Neutrophil (primary cell): Measurements from ENCODE around the gene LRRC74B.

Experiments
- H3K27ac ChIP-seq: fragments of 200-600 bp; sonication (generic); 2 replicates; pipeline ENCODE4 v1.5.1; 2016; ENCODE audit warnings: mild to moderate bottlenecking, moderate library complexity
- H3K27me3 ChIP-seq: fragments of 200-600 bp; sonication (generic); 2 replicates; pipeline ENCODE4 v1.6.0; 2016; ENCODE audit warnings: mild to moderate bottlenecking
- H3K36me3 ChIP-seq: fragments of 200-600 bp; sonication (generic); 2 replicates; pipeline ENCODE4 v1.5.1; 2017
- H3K4me1 ChIP-seq, 2 experiments: fragments of 200-600 bp in 1 of 2; sonication (generic) in 1 of 2; 1 replicate in 1 of 2; 2 replicates in 1 of 2; pipeline versions ENCODE4 v1.5.1 to v1.6.1; 2013 to 2016; ENCODE audit warnings: low read depth in 1 of 2, low read length in 1 of 2, mild to moderate bottlenecking in 1 of 2, moderate library complexity in 1 of 2; ENCODE audit not compliant: control insufficient read depth in 1 of 2, insufficient read depth in 1 of 2
- H3K4me3 ChIP-seq, 2 experiments: fragments of 200-600 bp in 1 of 2; sonication (generic) in 1 of 2; 1 replicate in 1 of 2; 2 replicates in 1 of 2; pipeline ENCODE4 v1.5.1; 2013 to 2016; ENCODE audit warnings: low read depth in 1 of 2, low read length in 1 of 2, mild to moderate bottlenecking in 1 of 2, moderate library complexity in 1 of 2
- H3K9me3 ChIP-seq: fragments of 200-600 bp; sonication (generic); 2 replicates; pipeline ENCODE4 v1.5.1; 2016
- TF ChIP-seq, protein P1 (sequence below): fragments of 200-600 bp; sonication (generic); IDR thresholded peaks from 2 replicates; pipeline ENCODE4 v1.5.1; 2016; ENCODE audit warnings: antibody characterized with exemption

The LRRC74B gene

DNA sequence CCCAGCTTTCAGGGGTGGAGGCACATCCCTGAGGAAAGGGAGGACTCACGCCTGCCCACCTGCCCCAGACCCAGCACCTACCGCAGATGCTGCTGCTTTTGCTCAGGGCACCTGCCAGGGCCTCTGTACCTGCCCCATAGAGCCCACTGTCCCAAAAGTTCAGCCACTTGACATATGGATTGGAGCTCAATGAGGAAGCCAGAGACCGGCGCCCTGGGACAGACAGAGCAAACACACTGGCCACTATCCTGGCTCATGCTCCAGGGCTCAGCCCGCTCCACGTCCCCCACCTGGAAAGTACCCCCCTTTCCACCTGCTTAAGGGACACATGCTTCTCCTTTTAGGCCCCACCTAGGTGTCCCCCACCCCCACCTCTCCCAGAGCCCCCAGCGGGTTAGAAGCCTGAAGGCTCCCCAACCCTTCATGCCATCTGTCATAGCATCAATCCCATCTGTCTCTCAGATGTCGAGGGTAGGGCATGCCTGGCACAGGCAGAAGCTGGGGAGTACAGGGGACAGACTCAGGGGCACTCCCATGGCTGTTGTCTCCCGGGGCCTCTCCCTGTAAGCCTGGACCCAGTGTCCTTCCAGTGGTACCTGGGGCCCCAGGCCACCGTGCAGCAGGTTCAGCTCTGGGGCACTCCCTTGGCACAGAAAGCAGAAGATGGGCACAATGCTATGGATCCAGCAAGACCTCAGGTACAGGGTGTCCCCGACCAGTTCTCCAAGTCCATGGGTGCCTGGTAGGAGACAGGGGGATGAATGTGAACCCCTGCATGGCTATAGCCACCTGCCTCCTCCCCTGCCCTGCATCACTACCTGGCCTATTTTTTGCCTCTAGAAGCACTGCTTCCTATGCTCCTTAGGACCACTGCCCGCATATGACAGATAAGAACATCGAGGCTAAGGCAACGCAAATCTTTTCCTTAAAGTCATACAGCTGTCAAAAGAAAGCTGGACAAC, 33.0 kb upstream of the LRRC74B start:
- Histone ChIP-seq H3K9me3 (no peaks in the 10 kb centered on the region), H3K36me3 (no peaks in the 10 kb centered on the region), H3K27ac (no peak overlapping the region), H3K4me1 (peaks cover 11 to 13% of the 10 kb centered on the region in 2 experiments), H3K4me3 (no peak overlapping the region), H3K27me3 (peaks cover 56% of the 10 kb centered on the region)
- TF ChIP-seq, protein P1, sequence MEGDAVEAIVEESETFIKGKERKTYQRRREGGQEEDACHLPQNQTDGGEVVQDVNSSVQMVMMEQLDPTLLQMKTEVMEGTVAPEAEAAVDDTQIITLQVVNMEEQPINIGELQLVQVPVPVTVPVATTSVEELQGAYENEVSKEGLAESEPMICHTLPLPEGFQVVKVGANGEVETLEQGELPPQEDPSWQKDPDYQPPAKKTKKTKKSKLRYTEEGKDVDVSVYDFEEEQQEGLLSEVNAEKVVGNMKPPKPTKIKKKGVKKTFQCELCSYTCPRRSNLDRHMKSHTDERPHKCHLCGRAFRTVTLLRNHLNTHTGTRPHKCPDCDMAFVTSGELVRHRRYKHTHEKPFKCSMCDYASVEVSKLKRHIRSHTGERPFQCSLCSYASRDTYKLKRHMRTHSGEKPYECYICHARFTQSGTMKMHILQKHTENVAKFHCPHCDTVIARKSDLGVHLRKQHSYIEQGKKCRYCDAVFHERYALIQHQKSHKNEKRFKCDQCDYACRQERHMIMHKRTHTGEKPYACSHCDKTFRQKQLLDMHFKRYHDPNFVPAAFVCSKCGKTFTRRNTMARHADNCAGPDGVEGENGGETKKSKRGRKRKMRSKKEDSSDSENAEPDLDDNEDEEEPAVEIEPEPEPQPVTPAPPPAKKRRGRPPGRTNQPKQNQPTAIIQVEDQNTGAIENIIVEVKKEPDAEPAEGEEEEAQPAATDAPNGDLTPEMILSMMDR, result no peak

DNA sequence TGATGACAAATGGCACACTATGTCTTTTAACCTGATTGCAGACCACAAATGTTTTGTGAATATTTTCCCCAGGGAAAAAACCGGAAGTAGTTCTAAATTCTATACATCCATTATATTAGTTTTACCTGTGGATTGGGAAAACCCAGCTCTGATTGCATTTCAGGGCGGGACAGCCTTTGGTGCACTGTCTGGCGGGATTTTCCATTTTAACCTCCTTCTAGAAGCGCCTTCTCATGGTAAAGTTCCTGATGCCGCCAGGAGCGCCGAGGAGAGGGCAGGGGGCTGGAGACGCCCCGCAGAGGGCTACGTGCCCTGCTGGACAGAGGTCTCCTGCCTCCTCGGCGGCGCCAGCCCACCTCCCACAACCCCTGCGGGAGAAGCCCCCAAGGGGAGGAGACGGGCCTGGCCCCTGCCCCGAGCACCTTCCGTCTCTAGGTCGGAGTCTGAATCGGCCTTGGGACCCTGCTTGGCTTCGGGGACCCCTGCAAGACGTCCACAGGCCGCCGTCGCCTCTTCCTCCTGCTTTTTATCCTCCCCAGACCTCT, 32.0 kb upstream of the LRRC74B start:
- Histone ChIP-seq H3K4me3 (peak overlapping the region; percentile 14 to 45), H3K27me3 (peaks cover 54% of the 10 kb centered on the region), H3K36me3 (no peaks in the 10 kb centered on the region), H3K4me1 (peaks cover 11 to 13% of the 10 kb centered on the region in 2 experiments), H3K27ac (no peak overlapping the region), H3K9me3 (no peaks in the 10 kb centered on the region)
- TF ChIP-seq, protein P1, result no peak

DNA sequence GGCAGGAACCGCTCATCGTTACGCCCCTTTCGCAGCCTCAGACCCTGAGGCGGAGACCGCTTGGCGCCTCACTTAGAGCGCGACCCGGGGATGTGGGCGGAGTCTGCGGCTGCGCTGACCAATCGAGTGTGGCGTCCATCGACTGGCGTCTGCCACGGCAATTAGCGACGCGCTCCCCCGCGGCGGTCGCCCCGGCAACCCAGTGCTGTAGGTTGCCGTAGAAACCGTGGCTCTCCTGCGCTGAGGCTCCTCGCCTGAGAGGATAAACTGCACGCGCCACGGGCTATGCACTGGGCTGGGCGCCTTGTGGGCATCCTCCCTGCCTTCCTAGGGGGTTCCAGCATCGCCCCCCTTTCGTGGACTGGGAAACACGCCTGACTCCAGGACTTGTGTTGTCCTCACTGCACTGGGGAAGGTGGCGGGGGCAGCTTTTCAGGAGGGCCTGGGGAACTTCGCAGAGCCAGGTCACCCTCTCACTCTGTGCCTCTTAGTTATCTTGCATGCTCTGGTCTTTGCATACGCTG, 31.5 kb upstream of the LRRC74B start:
- TF ChIP-seq, protein P1, result no peak
- H3K36me3 ChIP-seq, result no peaks in the 10 kb centered on the region
- no peak overlapping the region for H3K27ac ChIP-seq
- peaks cover 54% of the 10 kb centered on the region for H3K27me3 ChIP-seq
- no peaks in the 10 kb centered on the region for H3K9me3 ChIP-seq
- H3K4me1 ChIP-seq, result peaks cover 11 to 13% of the 10 kb centered on the region in 2 experiments
- peak overlapping the region; percentile 14 to 45 for H3K4me3 ChIP-seq

DNA sequence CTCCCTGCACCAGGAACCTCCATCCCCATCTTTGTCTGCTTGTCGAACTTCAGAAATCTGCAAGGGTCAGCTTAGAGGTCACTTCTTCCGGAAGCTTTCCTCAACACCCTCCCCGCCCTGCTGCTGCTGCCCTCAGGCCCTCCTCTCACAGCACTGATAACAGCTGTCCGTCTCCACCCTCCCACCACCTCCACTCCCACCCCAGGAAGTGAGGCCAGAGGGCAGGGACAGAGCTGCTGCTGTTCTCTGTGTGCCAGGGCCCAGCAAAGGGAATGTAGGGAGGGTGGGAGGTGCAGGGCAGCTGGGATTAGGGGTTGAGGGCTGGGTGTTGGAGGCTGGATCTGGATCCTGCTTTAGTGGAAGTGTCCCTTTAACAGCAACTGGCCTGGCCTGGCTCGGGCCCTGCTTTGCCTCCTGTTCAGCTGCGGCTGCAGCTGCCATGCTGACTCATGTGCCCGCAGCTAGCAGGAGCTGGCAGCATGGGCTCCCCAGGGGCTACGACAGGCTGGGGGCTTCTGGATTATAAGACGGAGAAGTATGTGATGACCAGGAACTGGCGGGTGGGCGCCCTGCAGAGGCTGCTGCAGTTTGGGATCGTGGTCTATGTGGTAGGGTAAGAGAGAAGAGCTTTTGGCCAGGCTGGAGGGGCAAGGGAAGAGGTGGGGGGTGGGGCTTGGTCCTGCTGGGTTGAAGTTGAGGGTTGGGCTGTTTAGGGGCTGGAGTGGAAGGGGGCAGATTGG, 30.9 kb upstream of the LRRC74B start, which contains the start of gene P2RX6:
P2RX6 (plus strand) TSS at position 440 of the 740 bp plus-strand sequence; CDS start at position 450, 10 bp downstream.
- Histone ChIP-seq H3K27me3 (peaks cover 57% of the 10 kb centered on the region), H3K36me3 (no peaks in the 10 kb centered on the region), H3K9me3 (no peaks in the 10 kb centered on the region), H3K4me3 (peak within 1 kb of the TSS; percentile 14 to 45), H3K27ac (no peak within 1 kb of the TSS), H3K4me1 (peaks cover 11 to 13% of the 10 kb centered on the region in 2 experiments)
- TF ChIP-seq, protein P1, result no peak

DNA sequence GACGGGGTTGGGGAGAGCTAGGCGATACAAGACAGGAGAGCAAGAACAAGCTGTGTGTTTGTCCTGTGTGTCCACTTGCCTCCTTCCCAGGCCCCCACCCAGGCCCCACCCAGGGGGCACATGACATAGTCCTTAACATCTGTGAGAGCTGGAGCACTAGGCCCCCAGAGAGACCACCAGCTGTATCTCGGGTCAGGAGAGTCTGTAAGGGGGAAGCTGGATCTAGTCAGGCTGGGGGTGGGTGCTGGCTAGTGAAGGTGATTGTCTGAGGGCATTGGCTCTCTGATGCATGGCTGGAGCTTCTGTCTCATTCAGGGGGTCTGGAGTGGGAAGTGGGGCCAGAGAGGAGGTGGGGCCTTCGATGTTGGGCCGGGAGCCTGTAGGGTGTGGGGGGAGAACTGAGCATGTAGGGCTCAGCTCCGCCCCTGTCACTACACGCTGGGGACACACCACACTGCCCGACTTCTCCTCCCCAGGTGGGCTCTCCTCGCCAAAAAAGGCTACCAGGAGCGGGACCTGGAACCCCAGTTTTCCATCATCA, 30.2 kb upstream of the LRRC74B start:
- peaks cover 11 to 13% of the 10 kb centered on the region in 2 experiments for H3K4me1 ChIP-seq
- TF ChIP-seq, protein P1, result no peak
- H3K27ac ChIP-seq, result no peak overlapping the region

More for the DNA sequence above, 30.2 kb upstream of the LRRC74B start:
- Histone ChIP-seq H3K9me3 (no peaks in the 10 kb centered on the region), H3K36me3 (no peaks in the 10 kb centered on the region), H3K27me3 (peaks cover 61% of the 10 kb centered on the region), H3K4me3 (no peak overlapping the region)
